Measurements from ENCODE around the gene LLCFC1. TPM values are rescaled to one million over a fixed set of nuclear protein-coding genes. Genes with fewer than 3 reads are reported as not detected.

LLCFC1 gene
- total and polyA plus RNA-seq, 2 of the 8 experiments (the other 6 are each of a cell fraction or from before 2014, with no cell fraction given), result not detected

- no peak overlapping the region for H3K4me3 ChIP-seq (ENCODE audit: extremely low read depth in 1 of 4, insufficient read depth in 2 of 4, low read depth in 3 of 4, low read length in 4 of 4)
- H3K23me2 ChIP-seq (ENCODE audit: low read depth, low read length), result no peaks in the 10 kb centered on the region; the same call in 1 of the 2 replicates
- no peak overlapping the region for H4K8ac ChIP-seq (ENCODE audit: extremely low read depth, insufficient read depth, low read length)
- H3K4me2 ChIP-seq (ENCODE audit: insufficient read depth in 1 of 2, low read depth in 2 of 2, low read length in 2 of 2), result no peak overlapping the region
- H4K20me1 ChIP-seq (replicated peaks in 1 of 2; ENCODE audit: control insufficient read depth in 1 of 2, insufficient read depth in 2 of 2, low read length in 2 of 2), result peaks cover 0 to 2% of the 10 kb centered on the region in 2 experiments
- H3K79me2 ChIP-seq (ENCODE audit: control insufficient read depth in 1 of 2, insufficient read depth in 2 of 2, low read length in 2 of 2), result no peaks in the 10 kb centered on the region
- no peak overlapping the region for H2AFZ ChIP-seq (ENCODE audit: low read length)
- H3K36me3 ChIP-seq (ENCODE audit: control insufficient read depth in 2 of 4, insufficient read depth in 4 of 4, low read length in 3 of 4), result no peaks in the 10 kb centered on the region
- H2BK12ac ChIP-seq (ENCODE audit: low read depth, low read length), result no peak overlapping the region
- no peak overlapping the region for H4K91ac ChIP-seq (replicated peaks; ENCODE audit: insufficient read length, low read length)
- TF ChIP-seq KDM1A (IDR thresholded peaks at IDR 0.05; ENCODE audit: borderline replicate concordance, low read length) (no peak), EZH2 (IDR thresholded peaks at IDR 0.05; ENCODE audit: low read depth, low read length, severe bottlenecking) (no peak), CHD2 (IDR thresholded peaks at IDR 0.05; ENCODE audit: low read length) (no peak), KDM5A (IDR thresholded peaks at IDR 0.05; ENCODE audit: low read length) (no peak), RFX5 (IDR thresholded peaks at IDR 0.05; ENCODE audit: borderline replicate concordance, low read depth, low read length) (no peak), CBX8 (IDR thresholded peaks at IDR 0.05; ENCODE audit: borderline replicate concordance, low read depth, low read length) (no peak), JUN (IDR thresholded peaks at IDR 0.05; ENCODE audit: low read depth, low read length) (no peak), GTF2F1 (IDR thresholded peaks at IDR 0.05; ENCODE audit: borderline replicate concordance, low read depth, low read length) (no peak), SUZ12 (IDR thresholded peaks at IDR 0.05; ENCODE audit: low read length) (no peak), CBX5 (IDR thresholded peaks at IDR 0.05; ENCODE audit: low read depth, low read length) (no peak)
- TF ChIP-seq, protein P1, sequence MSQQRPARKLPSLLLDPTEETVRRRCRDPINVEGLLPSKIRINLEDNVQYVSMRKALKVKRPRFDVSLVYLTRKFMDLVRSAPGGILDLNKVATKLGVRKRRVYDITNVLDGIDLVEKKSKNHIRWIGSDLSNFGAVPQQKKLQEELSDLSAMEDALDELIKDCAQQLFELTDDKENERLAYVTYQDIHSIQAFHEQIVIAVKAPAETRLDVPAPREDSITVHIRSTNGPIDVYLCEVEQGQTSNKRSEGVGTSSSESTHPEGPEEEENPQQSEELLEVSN (IDR thresholded peaks at IDR 0.05), result no peak
- no peaks in the 10 kb centered on the region; a peak in 1 of 7 replicates for H3K27me3 ChIP-seq (replicated peaks in 1 of 4; ENCODE audit: control insufficient read depth in 3 of 4, extremely low read depth in 1 of 4, insufficient read depth in 3 of 4, low read length in 3 of 4)
- no peak overlapping the region for H2BK120ac ChIP-seq (replicated peaks; ENCODE audit: low read depth, low read length)
- 82% methylated on average over 3 of the region's 3 CpGs; no CpG with 5 or more reads in 1 of the 2 experiments for WGBS, 2 experiments (ENCODE audit: extremely low coverage in 1 of 2, insufficient coverage in 1 of 2, insufficient read length in 1 of 2, insufficient replicate concordance in 2 of 2, low coverage in 1 of 2, low lambda C conversion rate in 2 of 2, missing lambda C conversion rate in 1 of 2)
- POLR2A ChIA-PET (ENCODE audit: partially characterized antibody), result no interaction called here
- H3K27ac ChIP-seq (ENCODE audit: low read depth, low read length), result no peak overlapping the region
- no peak overlapping the region for H3K18ac ChIP-seq (ENCODE audit: extremely low read depth, low read length)
- DNase-seq (ENCODE audit: low read depth in 1 of 2, low spot score in 2 of 2) (no peak), FAIRE-seq (no peak)
- H3K9me3 ChIP-seq (ENCODE audit: insufficient read depth in 2 of 2, low read depth in 1 of 2, low read length in 1 of 2), result no peaks in the 10 kb centered on the region
- CTCF ChIA-PET (ENCODE audit: partially characterized antibody), result interaction anchor here (1.3 to 8.2 kb wide), 6 partner anchors 14 to 107 kb away, joined by 3 to 69 read pairs (median 24); no protein-coding TSS in a partner anchor
- H3K14ac ChIP-seq (ENCODE audit: insufficient read length), result no peak overlapping the region
- H3K56ac ChIP-seq (replicated peaks; ENCODE audit: insufficient read length, low read depth, low read length), result no peak overlapping the region
- H2BK5ac ChIP-seq (ENCODE audit: low read depth, low read length), result no peak overlapping the region
- no peak overlapping the region for H3K23ac ChIP-seq (ENCODE audit: insufficient read length)
- H3K9ac ChIP-seq (replicated peaks in 1 of 4; ENCODE audit: extremely low read depth in 1 of 4, low read depth in 3 of 4, low read length in 3 of 4), result no peak overlapping the region
- no peak overlapping the region for H2BK15ac ChIP-seq (ENCODE audit: low read length)
- H2BK20ac ChIP-seq (ENCODE audit: low read length), result no peak overlapping the region
- H3K4ac ChIP-seq (replicated peaks; ENCODE audit: insufficient read length, low read depth, low read length), result no peak overlapping the region
- H3K79me1 ChIP-seq (ENCODE audit: low read depth, low read length), result no peaks in the 10 kb centered on the region
- peaks cover 0 to 3% (median 0%) of the 10 kb centered on the region in 4 experiments; a peak in 1 of 7 replicates for H3K4me1 ChIP-seq (replicated peaks in 1 of 4; ENCODE audit: control insufficient read depth in 3 of 4, insufficient read depth in 4 of 4, low read length in 3 of 4)
- H4K5ac ChIP-seq (ENCODE audit: insufficient read length, low read depth, low read length), result no peak overlapping the region
- H2AK5ac ChIP-seq (ENCODE audit: low read depth, low read length), result no peak overlapping the region
Observed at GRCh38 chr7:142896151-142896550, 43.1 kb upstream of the LLCFC1 start.
